Panc1 (cell line): ENCODE results near the gene SEH1L. TPM values are rescaled to one million over a fixed set of nuclear protein-coding genes. Genes with fewer than 3 reads are reported as not detected.

Experiments
- ATAC-seq: fragments of 200-7000 bp; cut with Tn5 transposase; 2 replicates; pipeline ENCODE4 v1.9.1; 2020; ENCODE audit warnings: mild to moderate bottlenecking, moderate library complexity
- BruUV-seq: library from RNA; stranded (reverse); fragments of 400-500 nt; replicated peaks from 2 replicates; lab custom pipeline; 2021; lab: Mats Ljungman, UMichigan
- CTCF ChIA-PET: fragments of 300-600 bp; sonication (Branson Sonifier 250); formaldehyde crosslinking; loops from one replicate; lab custom pipeline; 2022; ENCODE audit warnings: antibody characterized with exemption; lab: Charles Lee
- POLR2A ChIA-PET: fragments of 300-600 bp; sonication (Branson Sonifier 250); formaldehyde crosslinking; loops from one replicate; lab custom pipeline; 2022; ENCODE audit warnings: antibody characterized with exemption; lab: Charles Lee
- DNase-seq: peaks from one replicate; pipeline ENCODE4 v3.0.0-alpha.2; 2010; ENCODE audit warnings: low read depth, low spot score
- H3K27ac ChIP-seq: 2 replicates; pipeline ENCODE4 v1.5.1; 2011; ENCODE audit warnings: mild to moderate bottlenecking, low read length, inconsistent platforms
- H3K27me3 ChIP-seq: fragments of 200-500 bp; sonication (Bioruptor generic); 2 replicates; pipeline ENCODE4 v1.6.0; 2014; ENCODE audit warnings: low read length, inconsistent platforms; ENCODE audit not compliant: control insufficient read depth, insufficient read depth
- H3K36me3 ChIP-seq: fragments of 200-500 bp; sonication (Bioruptor generic); 2 replicates; pipeline ENCODE4 v1.5.1; 2014; ENCODE audit warnings: inconsistent platforms, mild to moderate bottlenecking, low read length, moderate library complexity; ENCODE audit not compliant: control insufficient read depth, insufficient read depth
- H3K4me1 ChIP-seq: 2 replicates; pipeline ENCODE4 v1.5.1; 2011; ENCODE audit warnings: inconsistent platforms, mild to moderate bottlenecking, low read length, moderate library complexity; ENCODE audit not compliant: control insufficient read depth, insufficient read depth
- H3K4me3 ChIP-seq, 2 experiments: 2 replicates each; pipeline ENCODE4 v1.5.1; 2011 to 2012; ENCODE audit warnings: low read depth in 2 of 2, low read length in 2 of 2, mild to moderate bottlenecking in 2 of 2, inconsistent platforms in 1 of 2, moderate library complexity in 1 of 2
- H3K9me3 ChIP-seq: fragments of 200-500 bp; sonication (Bioruptor generic); 2 replicates; pipeline ENCODE4 v1.5.1; 2014; ENCODE audit warnings: low read depth, mild to moderate bottlenecking, inconsistent platforms, low read length, moderate library complexity; ENCODE audit not compliant: control insufficient read depth, insufficient read depth
- CTCF ChIP-seq: fragments of 450-650 bp; IDR thresholded peaks from 2 replicates; pipeline ENCODE4 v1.5.1; 2017; ENCODE audit warnings: mild to moderate bottlenecking
- POLR2AphosphoS5 ChIP-seq: IDR thresholded peaks from 2 replicates; pipeline ENCODE4 v1.6.1; 2012; ENCODE audit warnings: mild to moderate bottlenecking, low read depth, low read length, moderate library complexity
- SIN3A ChIP-seq: IDR thresholded peaks from 2 replicates; pipeline ENCODE4 v1.6.1; 2012; ENCODE audit warnings: low read depth, mild to moderate bottlenecking, low read length, moderate library complexity, borderline replicate concordance; ENCODE audit not compliant: insufficient read depth
- TCF7L2 ChIP-seq: IDR thresholded peaks from 2 replicates; pipeline ENCODE4 v1.6.1; 2011; ENCODE audit warnings: mild to moderate bottlenecking, low read depth, low read length, inconsistent platforms
- in situ Hi-C: cut with HindIII; loops from 2 replicates; pipeline ENCODE4 v1.10.0; 2016; ENCODE audit warnings: low sequenced_read_pairs, low pct_unique_long_range_greater_than_20kb
- intact Hi-C: fragments of 100-400 bp; cut with micrococcal nuclease; formaldehyde crosslinking; loops from one replicate; pipeline ENCODE4 v1.10.0; 2022; ENCODE audit not compliant: unreplicated experiment
- total RNA-seq: library from RNA; stranded (reverse); gene quantifications from one replicate; pipeline ENCODE4 v1.2.1, GENCODE V29; 2021; ENCODE audit not compliant: unreplicated experiment
- TF ChIP-seq, protein P1 (sequence below), 2 experiments: IDR thresholded peaks; 2 replicates each; pipeline ENCODE4 v1.6.1; 2011 to 2012; ENCODE audit warnings: low read depth in 2 of 2, control low read depth in 1 of 2, low read length in 1 of 2, mild to moderate bottlenecking in 1 of 2, moderate library complexity in 1 of 2; ENCODE audit not compliant: insufficient read depth in 1 of 2

Gene SEH1L
- total RNA-seq, 1 experiment from 2014 or later: 86.5 TPM

DNA sequence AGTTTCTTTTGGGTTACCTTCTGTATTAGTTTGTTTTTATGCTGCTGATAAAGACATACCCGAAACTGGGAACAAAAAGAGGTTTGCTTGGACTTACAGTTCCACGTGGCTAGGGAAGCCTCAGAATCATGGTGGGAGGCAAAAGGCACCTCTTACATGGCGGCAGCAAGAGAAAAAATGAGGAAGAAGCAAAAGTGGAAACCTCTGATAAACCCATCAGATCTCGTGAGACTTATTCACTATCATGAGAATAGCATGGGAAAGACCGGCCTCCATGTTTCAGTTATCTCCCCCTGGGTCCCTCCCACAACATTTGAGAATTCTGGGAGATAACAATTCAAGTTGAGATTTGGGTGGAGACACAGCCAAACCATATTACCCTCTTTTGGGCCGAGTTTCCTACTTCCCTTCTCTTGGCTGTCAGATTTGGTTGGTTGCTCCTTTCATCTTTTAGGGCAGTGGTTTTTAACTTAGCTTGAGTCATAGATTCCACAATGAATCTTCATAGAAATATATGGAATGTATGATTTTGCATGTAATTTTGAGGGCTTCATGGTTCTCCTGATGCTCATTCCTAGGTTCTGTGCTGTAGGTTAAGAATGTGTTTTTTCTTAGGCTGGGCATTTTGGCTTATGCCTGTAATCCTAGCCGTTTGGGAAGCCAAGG, 87.6 kb downstream of the SEH1L start:
- Histone ChIP-seq H3K27me3 (no peaks in the 10 kb centered on the region), H3K36me3 (peaks cover 12% of the 10 kb centered on the region), H3K4me3 (no peak overlapping the region), H3K9me3 (no peaks in the 10 kb centered on the region), H3K4me1 (no peaks in the 10 kb centered on the region), H3K27ac (no peak overlapping the region)
- ChIA-PET CTCF (no interaction called here), POLR2A (no interaction called here)
- BruUV-seq: no TSS peak
- ATAC-seq: no peak
- no peak for DNase-seq
- TF ChIP-seq CTCF: no peak
- TF ChIP-seq TCF7L2: no peak
- TF ChIP-seq POLR2AphosphoS5: no peak
- TF ChIP-seq, protein P1, sequence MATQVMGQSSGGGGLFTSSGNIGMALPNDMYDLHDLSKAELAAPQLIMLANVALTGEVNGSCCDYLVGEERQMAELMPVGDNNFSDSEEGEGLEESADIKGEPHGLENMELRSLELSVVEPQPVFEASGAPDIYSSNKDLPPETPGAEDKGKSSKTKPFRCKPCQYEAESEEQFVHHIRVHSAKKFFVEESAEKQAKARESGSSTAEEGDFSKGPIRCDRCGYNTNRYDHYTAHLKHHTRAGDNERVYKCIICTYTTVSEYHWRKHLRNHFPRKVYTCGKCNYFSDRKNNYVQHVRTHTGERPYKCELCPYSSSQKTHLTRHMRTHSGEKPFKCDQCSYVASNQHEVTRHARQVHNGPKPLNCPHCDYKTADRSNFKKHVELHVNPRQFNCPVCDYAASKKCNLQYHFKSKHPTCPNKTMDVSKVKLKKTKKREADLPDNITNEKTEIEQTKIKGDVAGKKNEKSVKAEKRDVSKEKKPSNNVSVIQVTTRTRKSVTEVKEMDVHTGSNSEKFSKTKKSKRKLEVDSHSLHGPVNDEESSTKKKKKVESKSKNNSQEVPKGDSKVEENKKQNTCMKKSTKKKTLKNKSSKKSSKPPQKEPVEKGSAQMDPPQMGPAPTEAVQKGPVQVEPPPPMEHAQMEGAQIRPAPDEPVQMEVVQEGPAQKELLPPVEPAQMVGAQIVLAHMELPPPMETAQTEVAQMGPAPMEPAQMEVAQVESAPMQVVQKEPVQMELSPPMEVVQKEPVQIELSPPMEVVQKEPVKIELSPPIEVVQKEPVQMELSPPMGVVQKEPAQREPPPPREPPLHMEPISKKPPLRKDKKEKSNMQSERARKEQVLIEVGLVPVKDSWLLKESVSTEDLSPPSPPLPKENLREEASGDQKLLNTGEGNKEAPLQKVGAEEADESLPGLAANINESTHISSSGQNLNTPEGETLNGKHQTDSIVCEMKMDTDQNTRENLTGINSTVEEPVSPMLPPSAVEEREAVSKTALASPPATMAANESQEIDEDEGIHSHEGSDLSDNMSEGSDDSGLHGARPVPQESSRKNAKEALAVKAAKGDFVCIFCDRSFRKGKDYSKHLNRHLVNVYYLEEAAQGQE (IDR thresholded peaks at IDR 0.05; ENCODE audit: insufficient read depth in 1 of 2, low read depth in 2 of 2, low read length in 1 of 2): no peak
- no peak for TF ChIP-seq SIN3A
- intact Hi-C loops (loop anchor here (10.0 kb wide), 1 partner anchor 79 kb away; no protein-coding TSS in a partner anchor), in situ Hi-C loops (no loop called here)

DNA sequence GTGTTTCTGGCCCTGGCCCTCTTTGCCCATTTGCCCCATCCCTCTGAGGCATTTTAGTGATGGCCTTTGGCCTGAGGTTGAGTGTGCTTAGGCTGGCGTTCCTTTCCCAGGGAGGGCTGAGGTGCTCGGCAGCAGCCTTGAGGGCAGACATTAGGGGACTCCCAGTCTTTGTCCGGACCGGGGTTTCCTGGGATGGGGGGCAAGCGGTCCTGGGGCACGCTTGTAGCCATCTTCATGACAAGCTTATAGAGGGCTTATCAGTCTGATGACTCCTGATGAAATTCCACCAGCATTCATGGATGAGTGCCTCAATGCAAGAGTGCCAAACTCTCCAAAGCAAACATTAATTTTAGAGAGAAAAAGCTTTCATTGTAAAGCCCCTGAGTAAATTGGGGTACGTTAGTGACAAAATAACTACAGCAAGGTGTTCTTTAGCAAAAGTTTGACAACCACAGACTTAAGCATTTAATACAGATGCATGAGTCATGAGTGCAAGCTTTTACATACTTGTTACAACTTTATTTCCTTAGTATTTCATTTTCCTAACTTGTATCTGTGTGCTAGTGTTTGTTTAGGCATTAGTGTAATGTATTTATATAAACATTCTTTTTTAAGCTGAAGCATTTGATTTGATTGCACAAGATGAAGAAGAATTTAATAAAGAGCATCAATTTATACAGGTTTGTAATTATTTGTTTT, 89.0 kb downstream of the SEH1L start:
- DNase-seq (no peak), ATAC-seq (no peak)
- ChIA-PET CTCF (no interaction called here), POLR2A (no interaction called here)
- no peaks in the 10 kb centered on the region for H3K27me3 ChIP-seq
- peaks cover 10% of the 10 kb centered on the region for H3K36me3 ChIP-seq
- BruUV-seq: no TSS peak
- H3K4me3 ChIP-seq: no peak overlapping the region
- intact Hi-C loops: loop anchor here (10.0 kb wide), 1 partner anchor 78 kb away; no protein-coding TSS in a partner anchor
- H3K9me3 ChIP-seq: no peaks in the 10 kb centered on the region
- no peak overlapping the region for H3K27ac ChIP-seq
- in situ Hi-C loops: no loop called here
- no peaks in the 10 kb centered on the region for H3K4me1 ChIP-seq
- TF ChIP-seq CTCF (no peak), POLR2AphosphoS5 (no peak), SIN3A (no peak), TCF7L2 (no peak)
- TF ChIP-seq, protein P1 (IDR thresholded peaks at IDR 0.05; ENCODE audit: insufficient read depth in 1 of 2, low read depth in 2 of 2, low read length in 1 of 2): no peak
